ENCODE measurements around the gene ADCY5.
A peak's percentile ranks its signal among the peaks of the same experiment; 100 is the strongest.

Gene ADCY5

GRCh38 chr3:123369085-123369484 lies 79.8 kb downstream of the ADCY5 start:
- no peak for DNase-seq (ENCODE audit: low read depth)

- no peak for DNase-seq (ENCODE audit: low read depth)
Observed at GRCh38 chr3:123367467-123368154, 81.3 kb downstream of the ADCY5 start.

GRCh38 chr3:123365450-123366143 lies 83.3 kb downstream of the ADCY5 start:
- no peak for DNase-seq (ENCODE audit: low read depth)

GRCh38 chr3:123361071-123361470 lies 87.8 kb downstream of the ADCY5 start:
- no peak for DNase-seq (ENCODE audit: low read depth)

- DNase-seq (ENCODE audit: low read depth): no peak
Observed at GRCh38 chr3:123357275-123357674, 91.6 kb downstream of the ADCY5 start.

GRCh38 chr3:123353850-123354233 lies 95.0 kb downstream of the ADCY5 start:
- DNase-seq (ENCODE audit: low read depth): peak; percentile 20

GRCh38 chr3:123353227-123353849 lies 95.6 kb downstream of the ADCY5 start:
- no peak for DNase-seq (ENCODE audit: low read depth)

GRCh38 chr3:123352134-123352554 lies 96.7 kb downstream of the ADCY5 start:
- no peak for DNase-seq (ENCODE audit: low read depth)

GRCh38 chr3:123351501-123351900 lies 97.4 kb downstream of the ADCY5 start:
- DNase-seq (ENCODE audit: low read depth): no peak

- DNase-seq (ENCODE audit: low read depth): no peak
Observed at GRCh38 chr3:123350971-123351370, 97.9 kb downstream of the ADCY5 start.

- no peak for DNase-seq (ENCODE audit: low read depth)
Observed at GRCh38 chr3:123349566-123350435, 99.1 kb downstream of the ADCY5 start.

GRCh38 chr3:123349201-123349535 lies 99.7 kb downstream of the ADCY5 start:
- DNase-seq (ENCODE audit: low read depth): no peak

GRCh38 chr3:123348471-123349200 lies 100.3 kb downstream of the ADCY5 start:
- DNase-seq (ENCODE audit: low read depth): no peak

GRCh38 chr3:123347691-123348264 lies 101.1 kb downstream of the ADCY5 start:
- DNase-seq (ENCODE audit: low read depth): no peak

- DNase-seq (ENCODE audit: low read depth): no peak
Observed at GRCh38 chr3:123347205-123347604, 101.7 kb downstream of the ADCY5 start.

- DNase-seq (ENCODE audit: low read depth): no peak
Observed at GRCh38 chr3:123346021-123346420, 102.9 kb downstream of the ADCY5 start.

- no peak for DNase-seq (ENCODE audit: low read depth)
Observed at GRCh38 chr3:123344907-123345594, 103.8 kb downstream of the ADCY5 start.

GRCh38 chr3:123344175-123344906 lies 104.5 kb downstream of the ADCY5 start:
- peak; percentile 68 for DNase-seq (ENCODE audit: low read depth)

GRCh38 chr3:123343296-123344174 lies 105.4 kb downstream of the ADCY5 start:
- DNase-seq (ENCODE audit: low read depth): no peak
